Ramos (cell line): ENCODE results near the gene TMC6.
"Not testable (repeated sequence)": the region's sequence is repeated elsewhere in the genome, so short reads cannot be mapped to it uniquely, and the experiment has no call there.

Experiments used
- in situ Hi-C: fragments of 300-500 bp; cut with MboI; formaldehyde crosslinking; loops from one replicate; pipeline ENCODE4 v1.14.3; 2022; ENCODE audit warnings: low sequenced_read_pairs; ENCODE audit not compliant: unreplicated experiment

The TMC6 gene

GRCh38 chr17:78125976-78126894 is 2.3 kb downstream of the TMC6 start:
- in situ Hi-C loops, result no loop called here

DNA sequence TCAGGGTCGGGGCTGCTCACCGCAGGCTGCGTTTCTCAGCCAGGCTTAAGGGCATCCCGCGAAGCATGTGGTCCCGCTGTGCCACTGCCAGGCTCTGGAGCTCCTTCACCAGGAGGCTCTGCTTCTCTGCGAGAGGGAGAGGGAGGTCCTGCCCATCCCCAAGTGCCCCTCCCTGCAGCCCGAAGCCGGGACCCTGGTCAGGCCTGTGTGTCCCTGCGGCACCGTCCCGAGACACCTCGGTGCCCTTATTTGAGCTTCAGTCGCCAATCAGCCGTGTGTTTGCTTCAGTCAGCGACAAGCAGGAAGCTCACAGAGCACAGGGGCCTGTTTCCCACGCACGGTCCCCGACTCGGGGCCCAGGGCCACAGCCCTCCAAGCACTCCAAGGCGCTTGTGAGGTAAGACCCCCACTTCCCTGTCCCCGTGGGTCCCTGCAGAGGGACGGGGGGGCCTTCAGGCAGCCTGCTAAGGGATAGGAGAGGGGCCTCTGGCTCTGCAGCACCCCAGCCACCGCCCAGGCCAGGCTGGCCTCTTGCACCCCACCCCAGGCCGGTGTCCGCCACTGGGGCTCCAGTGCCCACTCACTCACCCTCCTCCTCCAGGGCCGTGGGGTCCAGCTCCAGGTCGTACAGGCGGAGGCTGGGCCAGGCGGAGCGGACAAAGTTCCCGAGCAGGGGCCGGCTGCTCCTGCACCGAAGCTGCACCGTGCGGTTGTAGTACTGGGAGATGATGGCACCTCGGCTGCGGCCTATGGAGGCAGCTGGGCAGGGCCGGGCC is 3.2 kb downstream of the TMC6 start:
- in situ Hi-C loops, result no loop called here

DNA sequence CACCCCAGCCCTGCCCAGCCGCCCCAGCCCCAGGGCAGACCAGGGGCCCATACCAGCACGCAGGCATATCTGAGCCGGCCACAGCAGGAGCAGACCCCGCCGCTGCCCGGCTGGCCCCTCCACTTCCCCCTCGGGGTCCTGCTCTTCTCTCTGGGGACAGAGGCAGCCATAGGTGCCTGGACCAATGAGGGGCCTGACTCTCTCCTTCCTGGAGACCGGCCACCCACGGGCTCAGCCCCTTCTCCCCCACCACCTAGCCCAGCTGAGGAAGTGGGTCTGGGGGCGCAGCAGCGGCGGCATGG is 3.8 kb downstream of the TMC6 start:
- in situ Hi-C loops, result no loop called here

DNA sequence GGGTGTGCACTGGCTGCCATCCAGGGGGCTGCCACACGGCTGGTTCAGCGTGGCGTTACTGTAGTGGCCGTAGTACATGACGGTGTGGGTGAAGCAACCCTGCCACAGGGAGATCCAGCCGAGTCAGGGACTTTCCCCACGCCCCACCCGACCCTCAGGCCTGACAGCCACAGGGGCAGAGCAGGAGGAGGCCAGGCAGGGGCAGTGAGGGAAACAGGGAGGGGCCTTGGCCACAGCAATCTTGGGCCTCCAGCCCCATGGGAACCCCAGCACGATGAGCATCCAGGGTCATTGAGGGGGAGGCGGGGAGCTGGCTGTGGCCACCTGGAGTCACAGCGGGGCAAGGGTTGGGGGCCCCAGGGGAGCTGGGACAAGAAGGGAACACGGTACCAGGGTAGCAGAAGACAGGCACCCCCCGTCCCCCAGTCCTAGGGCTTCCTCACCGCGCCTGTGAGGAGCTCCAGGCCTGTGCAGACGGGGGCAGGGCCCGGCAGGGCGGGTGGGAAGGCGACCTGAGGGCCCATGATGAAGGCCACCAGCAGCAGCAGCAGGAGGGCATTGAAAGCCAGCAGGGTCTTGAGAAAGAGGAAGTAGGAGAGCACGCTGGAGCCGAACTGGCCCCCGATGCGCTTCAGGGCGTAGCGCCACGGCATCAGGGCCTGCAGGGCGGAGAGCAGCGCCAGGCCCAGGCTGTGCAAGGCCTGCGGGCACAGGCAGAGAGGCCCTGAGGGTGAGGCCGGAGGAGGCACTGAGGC is 4.3 kb downstream of the TMC6 start:
- in situ Hi-C loops, result no loop called here

- in situ Hi-C loops, result no loop called here
Observed at GRCh38 chr17:78123258-78123929, 5.2 kb downstream of the TMC6 start.

DNA sequence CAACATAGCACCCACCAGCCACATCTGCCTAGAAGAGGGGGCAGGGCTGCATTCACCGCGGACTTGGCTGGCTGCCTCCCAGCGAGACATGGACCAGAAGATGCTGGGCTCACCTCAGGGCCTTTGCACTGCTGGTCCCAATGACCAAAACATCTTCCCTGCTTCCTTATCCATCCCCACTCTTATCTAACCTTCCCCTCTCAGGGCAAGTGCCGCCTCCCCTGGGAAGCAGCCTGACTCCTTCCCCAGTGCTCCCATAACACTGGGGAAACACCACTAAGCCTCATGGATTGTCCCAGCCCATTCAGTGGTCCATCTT is 5.7 kb downstream of the TMC6 start:
- in situ Hi-C loops, result no loop called here

DNA sequence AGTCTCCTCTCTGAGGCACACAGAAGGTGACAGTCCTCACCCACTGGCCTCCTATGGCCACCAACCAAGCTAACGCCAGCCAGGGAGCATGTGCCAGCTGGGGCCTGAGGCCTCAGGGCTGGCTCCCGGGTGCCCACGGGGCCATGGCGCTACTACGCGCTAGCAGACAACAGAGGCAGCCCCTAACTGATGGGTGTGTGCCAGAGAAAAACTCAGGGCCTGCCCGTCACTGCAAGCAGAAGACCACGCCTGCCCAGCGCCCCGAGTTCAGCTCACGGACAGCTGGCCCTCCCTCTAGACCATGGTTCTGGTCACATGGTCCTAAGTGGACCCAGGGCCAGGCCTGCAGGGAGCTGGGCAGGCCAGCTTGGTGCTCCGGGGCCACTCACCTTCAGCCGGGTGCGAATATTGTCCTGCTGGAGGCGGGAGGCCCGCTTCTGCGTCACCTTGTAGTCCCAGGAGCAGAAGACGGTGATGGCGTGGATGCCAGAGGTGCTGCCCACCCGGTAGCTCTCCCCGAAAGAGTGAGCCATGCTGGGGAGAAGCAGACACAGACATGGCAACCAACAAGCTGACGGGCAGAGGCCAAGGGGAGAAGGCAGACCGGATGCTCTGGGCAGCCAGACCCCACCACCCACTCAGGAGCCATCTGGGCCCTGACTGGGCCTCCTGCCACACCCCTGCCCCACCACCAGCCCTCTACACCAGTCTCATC is 6.2 kb downstream of the TMC6 start:
- in situ Hi-C loops, result no loop called here

DNA sequence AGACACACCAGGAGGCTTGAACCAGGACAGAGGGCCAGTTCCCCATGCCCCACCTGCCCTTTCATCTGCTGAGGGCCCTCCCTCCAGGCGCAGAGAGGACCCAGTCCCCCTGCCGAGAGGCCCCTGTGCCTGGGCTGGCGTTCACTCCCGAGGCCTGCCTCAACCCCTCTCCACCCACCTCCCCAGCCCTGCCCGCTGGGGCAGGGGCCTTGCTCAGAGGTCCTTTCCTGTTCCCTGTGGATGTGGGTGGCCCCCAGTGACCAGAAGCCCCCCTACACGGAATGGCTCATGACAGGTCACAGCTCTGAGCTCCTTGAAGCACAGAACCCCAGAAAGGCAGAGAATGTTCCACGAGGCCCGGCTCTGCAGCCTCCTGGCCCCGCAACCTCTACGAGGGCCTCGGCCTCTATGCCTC is 6.7 kb downstream of the TMC6 start:
- in situ Hi-C loops, result no loop called here

DNA sequence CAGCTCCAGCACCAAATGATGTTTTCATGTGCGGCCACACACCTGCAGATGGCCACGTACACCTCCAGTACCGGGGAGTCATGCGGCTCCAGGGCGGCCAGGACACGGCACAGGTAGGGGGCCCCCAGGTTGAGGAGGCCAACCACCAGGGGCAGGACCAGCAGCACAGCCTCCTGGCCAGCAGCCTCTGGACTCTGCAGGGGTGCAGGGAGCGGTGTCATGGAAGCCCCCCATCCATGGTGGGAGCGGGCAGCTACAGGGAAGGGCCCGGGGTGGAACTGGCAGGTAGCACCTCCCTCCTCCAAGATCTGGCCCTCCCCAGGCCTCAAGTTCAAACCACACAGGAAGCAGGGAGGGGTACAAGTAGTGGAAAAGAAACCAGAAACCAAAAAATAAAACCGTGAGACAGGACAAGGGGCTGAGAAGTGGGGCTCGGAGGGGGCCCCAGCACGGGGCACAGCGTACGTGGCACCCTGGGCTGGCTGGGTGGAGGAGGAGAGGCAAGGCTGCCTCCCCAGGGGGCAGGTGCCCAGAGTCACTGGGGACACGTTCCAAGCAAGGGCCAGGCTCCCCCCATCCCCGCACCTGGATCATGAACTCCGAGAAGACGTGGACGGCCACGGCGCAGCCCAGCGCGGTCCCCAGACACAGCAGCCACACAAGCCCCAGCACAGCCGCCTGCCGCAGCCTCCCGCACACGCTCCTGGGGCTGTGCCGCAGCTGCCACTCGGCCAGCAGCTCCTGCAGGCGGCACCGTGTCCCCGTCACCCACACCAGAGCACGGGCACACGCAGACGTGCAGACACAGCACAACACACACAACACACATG is 7.4 kb downstream of the TMC6 start:
- in situ Hi-C loops, result no loop called here

- in situ Hi-C loops, result no loop called here
Observed at GRCh38 chr17:78120537-78120936, 8.0 kb downstream of the TMC6 start.

DNA sequence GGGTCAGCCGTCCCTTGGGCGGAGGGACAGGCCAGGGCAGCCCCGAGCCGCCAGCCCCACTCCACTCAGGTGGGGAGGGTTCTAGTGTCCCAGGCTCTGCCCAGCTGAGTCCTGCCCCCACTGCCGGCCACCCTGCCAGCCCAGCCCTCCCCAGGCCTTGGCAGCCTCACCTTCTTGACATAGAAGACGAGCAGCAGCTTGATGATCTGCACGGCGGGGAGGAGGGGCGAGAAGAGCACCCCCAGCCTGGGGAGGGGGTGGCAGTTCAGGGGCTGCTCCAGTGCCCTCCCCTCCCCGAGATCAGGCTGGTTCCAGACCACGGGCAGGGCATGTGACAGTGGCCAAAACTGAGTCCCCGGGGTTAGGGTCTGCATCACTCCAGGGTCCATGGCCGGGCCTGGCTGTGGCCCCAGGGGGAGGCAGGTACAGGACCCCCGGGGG is 9.7 kb downstream of the TMC6 start:
- in situ Hi-C loops, result no loop called here

GRCh38 chr17:78117027-78117981 is 11.3 kb downstream of the TMC6 start:
- in situ Hi-C loops, result no loop called here

GRCh38 chr17:78116411-78116810 is 12.1 kb downstream of the TMC6 start:
- in situ Hi-C loops, result no loop called here

- in situ Hi-C loops, result not testable (repeated sequence)
Observed at GRCh38 chr17:78115803-78116202, 12.8 kb downstream of the TMC6 start.

DNA sequence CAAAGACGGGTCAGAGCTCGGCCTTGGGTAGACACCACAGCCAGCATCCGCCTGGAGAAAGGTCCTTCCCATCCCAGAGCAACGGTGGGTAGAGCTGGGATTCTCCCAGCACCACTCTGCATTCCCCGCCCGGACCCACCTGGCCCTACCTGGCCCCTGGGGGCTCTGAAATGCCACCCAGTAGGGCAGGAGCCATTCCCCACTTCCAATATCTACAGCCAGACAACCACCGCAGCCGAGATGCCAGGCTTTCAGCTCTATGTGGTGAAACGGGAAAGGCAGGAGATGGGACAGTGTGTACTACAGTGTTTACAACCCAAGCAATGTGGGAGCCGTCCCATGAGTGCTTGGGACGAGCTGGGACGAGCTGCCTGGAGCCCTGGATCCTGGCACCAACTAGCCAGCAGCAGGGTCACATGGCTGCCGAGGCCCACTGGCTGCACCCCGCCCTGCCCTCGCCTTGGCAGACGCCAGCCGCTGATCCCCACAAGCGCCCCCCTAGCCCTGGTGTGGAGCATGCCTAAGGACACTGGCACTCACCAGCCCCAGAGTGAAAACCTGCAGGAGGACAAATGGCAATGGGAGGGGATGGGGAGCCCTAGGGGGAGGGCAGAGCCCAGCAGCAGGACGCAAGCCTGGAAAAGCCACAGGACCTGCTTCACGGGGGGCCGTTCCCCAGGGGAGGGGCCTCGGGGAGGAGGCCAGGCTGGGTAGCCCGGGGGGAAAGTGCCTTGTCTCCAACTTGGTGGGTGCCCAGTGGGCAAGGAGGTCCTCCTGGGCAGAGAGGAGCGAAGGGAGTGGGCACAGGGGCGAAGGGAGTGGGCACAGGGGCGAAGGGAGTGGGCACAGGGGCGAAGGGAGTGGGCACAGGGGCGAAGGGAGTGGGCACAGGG is 13.5 kb downstream of the TMC6 start:
- in situ Hi-C loops, result loop anchor here (5.0 kb wide), 2 partner anchors 62 to 132 kb away; no protein-coding TSS in a partner anchor

GRCh38 chr17:78113804-78114785 is 14.5 kb downstream of the TMC6 start:
- in situ Hi-C loops, result loop anchor here (5.0 kb wide), 2 partner anchors 63 to 133 kb away; no protein-coding TSS in a partner anchor
